OCI-LY7 (cell line): Measurements from ENCODE around the gene PLA2G15.

Experiments
- CTCF ChIP-seq: fragments of 200-600 bp; sonication (generic); conservative IDR thresholded peaks from 2 replicates; pipeline ENCODE4 v1.5.1; 2014; ENCODE audit warnings: mild to moderate bottlenecking, antibody characterized with exemption, low read length, moderate library complexity, mixed read lengths
- EZH2phosphoT487 ChIP-seq: fragments of 200-600 bp; sonication (generic); IDR thresholded peaks from 2 replicates; pipeline ENCODE4 v1.6.1; 2018; ENCODE audit warnings: low read depth, borderline replicate concordance, mild to moderate bottlenecking, mixed run types, antibody characterized with exemption, low read length, moderate library complexity, mixed read lengths

DNA sequence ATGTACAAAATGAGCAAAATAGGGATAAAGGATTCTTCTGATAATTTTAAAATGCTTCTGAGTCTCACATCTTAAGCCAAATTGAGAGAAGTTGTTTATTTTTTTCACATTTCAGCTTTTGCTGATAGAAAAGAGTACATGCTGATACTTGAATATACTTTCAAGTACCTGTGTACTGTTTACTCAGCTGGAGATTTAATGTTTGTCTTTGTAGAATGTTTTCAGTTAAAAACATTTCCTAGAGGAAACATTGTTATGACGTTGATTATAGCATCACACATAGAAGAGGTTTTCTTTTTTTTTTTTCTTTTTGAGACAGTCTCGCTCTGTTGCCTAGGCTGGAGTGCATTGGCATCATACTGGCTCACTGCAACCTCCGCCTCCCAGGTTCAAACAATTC lies 28.9 kb upstream of the PLA2G15 start:
- TF ChIP-seq CTCF (no peak), EZH2phosphoT487 (no peak)
